Parathyroid adenoma (tissue), 2 donors: ENCODE results near the gene FOXC1.

Source experiments
- H2AFZ ChIP-seq: fragments of 300-600 bp; sonication (generic); one replicate; pipeline ENCODE4 v1.7.0; 2017; ENCODE audit warnings: antibody characterized with exemption, mild to moderate bottlenecking
- H3K27ac ChIP-seq: fragments of 300-600 bp; sonication (generic); one replicate; pipeline ENCODE4 v1.7.0; 2017
- H3K27me3 ChIP-seq: fragments of 300-600 bp; sonication (generic); one replicate; pipeline ENCODE4 v1.7.0; 2017; ENCODE audit warnings: low read length; ENCODE audit not compliant: control insufficient read depth, insufficient read depth
- H3K36me3 ChIP-seq: fragments of 300-600 bp; sonication (generic); one replicate; pipeline ENCODE4 v1.7.0; 2017; ENCODE audit warnings: low read length; ENCODE audit not compliant: control insufficient read depth, insufficient read depth
- H3K4me1 ChIP-seq: fragments of 300-600 bp; sonication (generic); one replicate; pipeline ENCODE4 v1.7.0; 2017; ENCODE audit warnings: control low read depth
- H3K4me2 ChIP-seq: fragments of 300-600 bp; sonication (generic); one replicate; pipeline ENCODE4 v1.7.0; 2017; ENCODE audit warnings: low read length
- H3K4me3 ChIP-seq: fragments of 300-600 bp; sonication (generic); one replicate; pipeline ENCODE4 v1.7.0; 2017; ENCODE audit warnings: low read depth, low read length
- H3K79me2 ChIP-seq: fragments of 300-600 bp; sonication (generic); one replicate; pipeline ENCODE4 v1.7.0; 2017; ENCODE audit warnings: control low read depth
- H3K9ac ChIP-seq: fragments of 300-600 bp; sonication (generic); one replicate; pipeline ENCODE4 v1.7.0; 2017; ENCODE audit warnings: mild to moderate bottlenecking
- H3K9me3 ChIP-seq: fragments of 300-600 bp; sonication (generic); one replicate; pipeline ENCODE4 v1.7.0; 2017; ENCODE audit warnings: low read length; ENCODE audit not compliant: control insufficient read depth
- TF ChIP-seq, protein P1 (sequence below): fragments of 300-600 bp; sonication (generic); IDR thresholded peaks from one replicate; pipeline ENCODE4 v1.7.0; 2017; ENCODE audit warnings: antibody characterized with exemption, mild to moderate bottlenecking
- donor health status: primary hyperparathyroidism.

Gene FOXC1

GRCh38 chr6:1600063-1600763, 9.5 kb upstream of the FOXC1 start:
- Histone ChIP-seq H3K4me1 (no peaks in the 10 kb centered on the region), H3K9ac (no peak overlapping the region), H3K9me3 (no peaks in the 10 kb centered on the region), H3K27ac (no peak overlapping the region), H2AFZ (no peak overlapping the region), H3K79me2 (no peaks in the 10 kb centered on the region), H3K4me3 (no peak overlapping the region), H3K36me3 (no peaks in the 10 kb centered on the region), H3K4me2 (no peak overlapping the region), H3K27me3 (peaks cover 10% of the 10 kb centered on the region)
- TF ChIP-seq, protein P1, sequence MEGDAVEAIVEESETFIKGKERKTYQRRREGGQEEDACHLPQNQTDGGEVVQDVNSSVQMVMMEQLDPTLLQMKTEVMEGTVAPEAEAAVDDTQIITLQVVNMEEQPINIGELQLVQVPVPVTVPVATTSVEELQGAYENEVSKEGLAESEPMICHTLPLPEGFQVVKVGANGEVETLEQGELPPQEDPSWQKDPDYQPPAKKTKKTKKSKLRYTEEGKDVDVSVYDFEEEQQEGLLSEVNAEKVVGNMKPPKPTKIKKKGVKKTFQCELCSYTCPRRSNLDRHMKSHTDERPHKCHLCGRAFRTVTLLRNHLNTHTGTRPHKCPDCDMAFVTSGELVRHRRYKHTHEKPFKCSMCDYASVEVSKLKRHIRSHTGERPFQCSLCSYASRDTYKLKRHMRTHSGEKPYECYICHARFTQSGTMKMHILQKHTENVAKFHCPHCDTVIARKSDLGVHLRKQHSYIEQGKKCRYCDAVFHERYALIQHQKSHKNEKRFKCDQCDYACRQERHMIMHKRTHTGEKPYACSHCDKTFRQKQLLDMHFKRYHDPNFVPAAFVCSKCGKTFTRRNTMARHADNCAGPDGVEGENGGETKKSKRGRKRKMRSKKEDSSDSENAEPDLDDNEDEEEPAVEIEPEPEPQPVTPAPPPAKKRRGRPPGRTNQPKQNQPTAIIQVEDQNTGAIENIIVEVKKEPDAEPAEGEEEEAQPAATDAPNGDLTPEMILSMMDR: no peak

GRCh38 chr6:1600764-1601157, 9.0 kb upstream of the FOXC1 start:
- TF ChIP-seq, protein P1: no peak
- Histone ChIP-seq H3K79me2 (no peaks in the 10 kb centered on the region), H3K27ac (no peak overlapping the region), H3K4me1 (no peaks in the 10 kb centered on the region), H3K36me3 (no peaks in the 10 kb centered on the region), H3K4me3 (no peak overlapping the region), H3K4me2 (no peak overlapping the region), H3K9ac (no peak overlapping the region), H3K9me3 (no peaks in the 10 kb centered on the region), H2AFZ (no peak overlapping the region), H3K27me3 (peaks cover 16% of the 10 kb centered on the region)

DNA sequence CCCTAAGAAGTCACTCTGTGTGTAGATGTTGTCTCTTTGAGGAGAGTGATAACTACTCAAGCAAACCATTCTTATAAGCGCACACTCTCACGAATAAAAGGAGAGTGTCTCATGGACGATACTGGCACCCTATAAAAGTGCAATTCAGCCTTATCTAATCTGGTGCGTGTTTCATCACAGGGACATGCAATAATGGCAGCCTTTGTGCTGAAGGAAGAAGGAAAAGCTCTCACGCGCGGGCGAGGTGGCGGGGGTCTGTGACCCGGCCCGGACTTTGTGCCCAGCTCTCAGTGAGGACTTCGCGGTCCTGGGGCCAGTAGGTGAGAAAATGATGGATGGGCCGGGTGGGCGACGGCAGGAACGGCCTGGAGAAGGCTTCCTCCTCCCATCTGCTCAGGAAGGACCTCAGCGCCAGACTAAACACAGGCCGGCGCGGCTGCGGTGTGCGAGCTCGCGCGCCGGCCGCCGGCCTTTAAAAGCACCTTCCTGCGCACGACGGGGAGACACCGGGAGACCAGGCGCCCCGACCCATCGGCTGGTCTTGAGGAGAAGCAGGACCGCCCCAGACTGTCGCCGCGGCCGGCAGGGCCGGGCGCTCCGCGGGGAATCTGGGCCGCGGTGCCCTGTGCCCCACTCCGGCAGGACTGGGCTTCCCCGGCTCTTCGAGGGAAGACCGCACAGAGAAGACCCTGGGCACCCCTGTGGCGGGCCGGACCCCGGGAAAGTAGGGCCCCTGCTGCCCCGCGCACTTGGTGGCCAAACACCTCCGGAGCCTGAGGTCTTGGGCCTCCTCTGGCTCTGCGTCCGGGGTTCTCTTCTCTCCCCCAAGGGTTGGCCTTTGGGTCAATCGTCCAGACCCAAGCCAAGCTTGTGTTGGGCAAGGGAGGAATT, 8.3 kb upstream of the FOXC1 start:
- no peak overlapping the region for H3K9ac ChIP-seq
- H3K4me1 ChIP-seq: no peaks in the 10 kb centered on the region
- H3K79me2 ChIP-seq: no peaks in the 10 kb centered on the region
- TF ChIP-seq, protein P1: no peak
- H3K36me3 ChIP-seq: no peaks in the 10 kb centered on the region
- no peak overlapping the region for H3K4me2 ChIP-seq
- peaks cover 16% of the 10 kb centered on the region for H3K27me3 ChIP-seq
- no peak overlapping the region for H3K4me3 ChIP-seq
- H2AFZ ChIP-seq: no peak overlapping the region
- H3K9me3 ChIP-seq: no peaks in the 10 kb centered on the region
- H3K27ac ChIP-seq: no peak overlapping the region

GRCh38 chr6:1602049-1602713, 7.5 kb upstream of the FOXC1 start:
- no peak overlapping the region for H2AFZ ChIP-seq
- no peaks in the 10 kb centered on the region for H3K79me2 ChIP-seq
- H3K4me2 ChIP-seq: no peak overlapping the region
- H3K27ac ChIP-seq: no peak overlapping the region
- H3K4me3 ChIP-seq: no peak overlapping the region
- H3K27me3 ChIP-seq: peaks cover 16% of the 10 kb centered on the region
- TF ChIP-seq, protein P1: no peak
- no peaks in the 10 kb centered on the region for H3K36me3 ChIP-seq
- H3K4me1 ChIP-seq: no peaks in the 10 kb centered on the region
- no peak overlapping the region for H3K9ac ChIP-seq
- no peaks in the 10 kb centered on the region for H3K9me3 ChIP-seq
